Neural cell (in vitro differentiated cells): ENCODE results near the gene TNFRSF13B. TPM values are rescaled to one million over a fixed set of nuclear protein-coding genes. Genes with fewer than 3 reads are reported as not detected.

ENCODE experiments used
- H2AFZ ChIP-seq: fragments of 200-600, 300-800 bp; sonication (generic), shearing (Covaris generic); 2 replicates; pipeline ENCODE4 v1.6.0; 2014; ENCODE audit warnings: low read depth, mild to moderate bottlenecking, antibody characterized with exemption, low read length, moderate library complexity
- H3F3A ChIP-seq: fragments of 200-600 bp; shearing (Covaris generic); 2 replicates; pipeline ENCODE4 v1.6.1; 2016; ENCODE audit warnings: mild to moderate bottlenecking, moderate library complexity, mixed read lengths, antibody characterized with exemption, low read length; ENCODE audit not compliant: insufficient read depth, poor library complexity, severe bottlenecking
- H3K27ac ChIP-seq: fragments of 200-600, 300-800 bp; sonication (generic), shearing (Covaris generic); 2 replicates; pipeline ENCODE4 v1.5.1; 2014; ENCODE audit warnings: mild to moderate bottlenecking, low read length, moderate library complexity
- H3K27me3 ChIP-seq: fragments of 300-800, 200-600 bp; sonication (generic), shearing (Covaris generic); 2 replicates; pipeline ENCODE4 v1.6.0; 2014; ENCODE audit warnings: mild to moderate bottlenecking, low read depth, low read length, moderate library complexity; ENCODE audit not compliant: insufficient read depth
- H3K36me3 ChIP-seq: fragments of 300-800, 200-600 bp; sonication (generic), shearing (Covaris generic); 2 replicates; pipeline ENCODE4 v1.5.1; 2014; ENCODE audit warnings: mild to moderate bottlenecking, antibody characterized with exemption, low read length, moderate library complexity; ENCODE audit not compliant: insufficient read depth
- H3K4me2 ChIP-seq: fragments of 300-800, 200-600 bp; sonication (generic), shearing (Covaris generic); 2 replicates; pipeline ENCODE4 v1.6.0; 2014; ENCODE audit warnings: mild to moderate bottlenecking, low read length
- H3K4me3 ChIP-seq: fragments of 300-800, 200-600 bp; sonication (generic), shearing (Covaris generic); 2 replicates; pipeline ENCODE4 v1.5.1; 2014; ENCODE audit warnings: mild to moderate bottlenecking, low read length, moderate library complexity
- H3K79me2 ChIP-seq: fragments of 200-600 bp; shearing (Covaris generic); replicated peaks from 2 replicates; pipeline ENCODE4 v1.6.0; 2014; ENCODE audit warnings: mild to moderate bottlenecking, low read length, moderate library complexity; ENCODE audit not compliant: insufficient read depth
- H3K9ac ChIP-seq: fragments of 300-800, 200-600 bp; sonication (generic), shearing (Covaris generic); 2 replicates; pipeline ENCODE4 v1.6.1; 2016; ENCODE audit warnings: mild to moderate bottlenecking, low read length, mixed read lengths
- H3K9me2 ChIP-seq: fragments of 200-600 bp; shearing (Covaris generic); 2 replicates; pipeline ENCODE4 v1.6.1; 2016; ENCODE audit warnings: mild to moderate bottlenecking, low read length, mixed read lengths; ENCODE audit not compliant: insufficient read depth
- H3K9me3 ChIP-seq: fragments of 200-600, 300-800 bp; sonication (generic), shearing (Covaris generic); 2 replicates; pipeline ENCODE4 v1.6.1; 2016; ENCODE audit warnings: mild to moderate bottlenecking, mixed run types, low read length, moderate library complexity, mixed read lengths
- H4K20me1 ChIP-seq: fragments of 200-600 bp; shearing (Covaris generic); 2 replicates; pipeline ENCODE4 v1.6.1; 2016; ENCODE audit warnings: mild to moderate bottlenecking, mixed run types; ENCODE audit not compliant: insufficient read depth
- CTCF ChIP-seq: fragments of 450-650 bp; IDR thresholded peaks from 2 replicates; pipeline ENCODE4 v1.5.1; 2014; ENCODE audit warnings: antibody characterized with exemption, mild to moderate bottlenecking, moderate library complexity; ENCODE audit not compliant: poor library complexity, severe bottlenecking
- RAD21 ChIP-seq: fragments of 450-650 bp; conservative IDR thresholded peaks from 2 replicates; pipeline ENCODE4 v1.6.1; 2014; ENCODE audit warnings: antibody characterized with exemption, mild to moderate bottlenecking, moderate library complexity
- polyA plus RNA-seq: library from polyadenylated mRNA; depleted of rRNA; stranded (reverse); fragments of >200 nt; gene quantifications from 2 replicates; pipeline ENCODE4 v1.2.3, GENCODE V29; 2014
- small RNA-seq, 3 experiments: library from RNA; depleted of rRNA; stranded (forward); fragments of <200 nt; gene quantifications; one replicate each; pipeline ENCODE3, GENCODE V24; 2012

TNFRSF13B gene
- polyA plus RNA-seq, 1 donor from 2014 or later, result not detected

- no peak overlapping the region for H3K4me2 ChIP-seq
- no peaks in the 10 kb centered on the region for H3K9me3 ChIP-seq
- TF ChIP-seq CTCF, result no peak
- no peak for TF ChIP-seq RAD21
- no peak overlapping the region for H3K4me3 ChIP-seq
- no peaks in the 10 kb centered on the region for H4K20me1 ChIP-seq
- no peak overlapping the region for H3K27ac ChIP-seq
- no peaks in the 10 kb centered on the region for H3K27me3 ChIP-seq
- no peak overlapping the region for H2AFZ ChIP-seq
- H3F3A ChIP-seq, result no peaks in the 10 kb centered on the region
- no peaks in the 10 kb centered on the region for H3K79me2 ChIP-seq
- H3K36me3 ChIP-seq, result no peaks in the 10 kb centered on the region
- H3K9me2 ChIP-seq, result no peaks in the 10 kb centered on the region
- H3K9ac ChIP-seq, result no peak overlapping the region
Observed at GRCh38 chr17:16889088-16889465, 82.8 kb downstream of the TNFRSF13B start.

Small RNA genes lying within 50 kb of the gene (small RNA-seq; reads per million reads assigned to genes)
- gene AL353996.1, result 0 reads per million in 3 experiments

Other genes starting within 250 kb of the TNFRSF13B start
- 47.3 and 53.8 TPM in 2 replicates for gene MPRIP, start 70.3 kb upstream of the TNFRSF13B start, polyA plus RNA-seq
- 2.0 and 2.4 TPM in 2 replicates for gene PLD6, start 234.2 kb upstream of the TNFRSF13B start, polyA plus RNA-seq